ENCODE results near the gene GPR146. TPM values are rescaled to one million over a fixed set of nuclear protein-coding genes. Genes with fewer than 3 reads are reported as not detected.

The GPR146 gene
- total and polyA plus RNA-seq, 9 of the 15 experiments (the other 6 are each of a cell fraction or from before 2014, with no cell fraction given): 0.22 to 3.6 (median 0.64) TPM; not detected in 2

GRCh38 chr7:1086588-1087464, 42.5 kb downstream of the GPR146 start (continued):
- TF ChIP-seq PBX2 (CRISPR knock-in tag; IDR thresholded peaks at IDR 0.05; ENCODE audit: low read depth) (no peak), PBX2 (tag; conservative IDR thresholded peaks at IDR 0.05; ENCODE audit: low read depth) (no peak), ARID1B (IDR thresholded peaks at IDR 0.05) (no peak; the same call in 1 of the 2 replicates), NR3C1 (CRISPR knock-in tag; IDR thresholded peaks at IDR 0.05) (no peak), CBX3 (IDR thresholded peaks at IDR 0.05; ENCODE audit: borderline replicate concordance in 1 of 2, low read length in 2 of 2) (no peak), PREB (CRISPR knock-in tag; IDR thresholded peaks at IDR 0.05) (no peak), ZNF589 (CRISPR knock-in tag; IDR thresholded peaks at IDR 0.05; ENCODE audit: low read depth) (no peak), ETS1 (conservative IDR thresholded peaks at IDR 0.05; ENCODE audit: control insufficient read depth, low read depth, low read length) (no peak), POLR3A (IDR thresholded peaks at IDR 0.05; ENCODE audit: borderline replicate concordance, extremely low read depth, insufficient read depth, insufficient read length) (no peak), CHCHD3 (CRISPR knock-in tag; IDR thresholded peaks at IDR 0.05) (no peak), POLR2G (IDR thresholded peaks at IDR 0.05; ENCODE audit: low read depth, low read length) (peak; percentile 18; the same call in 1 of the 2 replicates), MAFK (IDR thresholded peaks at IDR 0.05; ENCODE audit: low read length) (no peak), ZNF165 (CRISPR knock-in tag; IDR thresholded peaks at IDR 0.05; ENCODE audit: borderline replicate concordance) (no peak), HBP1 (CRISPR knock-in tag; IDR thresholded peaks at IDR 0.05) (no peak), HOMEZ (CRISPR knock-in tag; IDR thresholded peaks at IDR 0.05) (no peak), ZNF23 (CRISPR knock-in tag; IDR thresholded peaks at IDR 0.05) (no peak), GABPA (tag; conservative IDR thresholded peaks at IDR 0.05; ENCODE audit: low read depth) (no peak)
